Astrocyte (in vitro differentiated cells and primary cell): ENCODE data around the gene POLR3GL. TPM values are rescaled to one million over a fixed set of nuclear protein-coding genes. Genes with fewer than 3 reads are reported as not detected.

Experiments
- DNase-seq: peaks from one replicate; pipeline ENCODE4 v3.0.0-alpha.2; 2010; ENCODE audit warnings: low read depth
- FAIRE-seq: peaks from 2 replicates; lab custom pipeline; 2011; peaks lifted over from hg19 to GRCh38; lab: Jason Lieb, UNC
- H2AFZ ChIP-seq: 2 replicates; pipeline ENCODE4 v1.6.0; 2012; ENCODE audit warnings: low read depth, low read length, inconsistent platforms
- H3K27ac ChIP-seq: 2 replicates; pipeline ENCODE4 v1.5.1; 2011; ENCODE audit warnings: low read depth, low read length, inconsistent platforms
- H3K27me3 ChIP-seq: 2 replicates; pipeline ENCODE4 v1.6.0; 2011; ENCODE audit warnings: low read length, inconsistent platforms; ENCODE audit not compliant: insufficient read depth
- H3K36me3 ChIP-seq: 2 replicates; pipeline ENCODE4 v1.5.1; 2011; ENCODE audit warnings: low read length, inconsistent platforms; ENCODE audit not compliant: insufficient read depth
- H3K4me1 ChIP-seq: 2 replicates; pipeline ENCODE4 v1.5.1; 2011; ENCODE audit warnings: low read length, inconsistent platforms; ENCODE audit not compliant: insufficient read depth
- H3K4me2 ChIP-seq: 2 replicates; pipeline ENCODE4 v1.6.0; 2012; ENCODE audit warnings: low read length, inconsistent platforms
- H3K4me3 ChIP-seq: 2 replicates; pipeline ENCODE4 v1.5.1; 2011; ENCODE audit warnings: low read depth, mild to moderate bottlenecking, low read length, inconsistent platforms; ENCODE audit not compliant: insufficient read depth
- H3K79me2 ChIP-seq: 2 replicates; pipeline ENCODE4 v1.6.0; 2012; ENCODE audit warnings: mild to moderate bottlenecking, low read length, inconsistent platforms; ENCODE audit not compliant: insufficient read depth
- H3K9ac ChIP-seq: 2 replicates; pipeline ENCODE4 v1.6.0; 2012; ENCODE audit warnings: mild to moderate bottlenecking, low read length, inconsistent platforms
- H3K9me3 ChIP-seq: 2 replicates; pipeline ENCODE4 v1.5.1; 2012; ENCODE audit warnings: low read depth, mild to moderate bottlenecking, low read length, inconsistent platforms; ENCODE audit not compliant: insufficient read depth
- H4K20me1 ChIP-seq: 2 replicates; pipeline ENCODE4 v1.6.0; 2012; ENCODE audit warnings: low read length, inconsistent platforms; ENCODE audit not compliant: insufficient read depth
- H3K27ac Mint-ChIP-seq: one replicate; pipeline ENCODE4 v1.8.0; 2021; ENCODE audit warnings: mild to moderate bottlenecking, mixed read lengths; ENCODE audit not compliant: unreplicated experiment
- H3K27me3 Mint-ChIP-seq: one replicate; pipeline ENCODE4 v1.8.0; 2021; ENCODE audit warnings: low read depth, mixed read lengths; ENCODE audit not compliant: unreplicated experiment
- H3K36me3 Mint-ChIP-seq: one replicate; pipeline ENCODE4 v1.8.0; 2021; ENCODE audit warnings: low read depth, mixed read lengths; ENCODE audit not compliant: unreplicated experiment
- H3K4me1 Mint-ChIP-seq: one replicate; pipeline ENCODE4 v1.8.0; 2021; ENCODE audit warnings: low read depth, mixed read lengths; ENCODE audit not compliant: unreplicated experiment
- H3K4me3 Mint-ChIP-seq: one replicate; pipeline ENCODE4 v1.8.0; 2021; ENCODE audit warnings: mild to moderate bottlenecking, moderate library complexity, mixed read lengths; ENCODE audit not compliant: unreplicated experiment
- H3K9me3 Mint-ChIP-seq: one replicate; pipeline ENCODE4 v1.8.0; 2021; ENCODE audit warnings: mild to moderate bottlenecking, mixed read lengths; ENCODE audit not compliant: unreplicated experiment
- CTCF ChIP-seq: IDR thresholded peaks from 2 replicates; pipeline ENCODE4 v1.5.1; 2011; ENCODE audit warnings: low read depth, mild to moderate bottlenecking, inconsistent platforms, low read length, moderate library complexity; ENCODE audit not compliant: insufficient read depth
- EZH2 ChIP-seq: IDR thresholded peaks from 2 replicates; pipeline ENCODE4 v1.6.1; 2012; ENCODE audit warnings: mild to moderate bottlenecking, low read length, inconsistent platforms; ENCODE audit not compliant: insufficient read depth
- total RNA-seq: library from RNA; stranded (reverse); gene quantifications from 2 replicates; pipeline ENCODE4 v1.2.1, GENCODE V29; 2021

The POLR3GL gene
- total RNA-seq, 1 donor from 2014 or later: 20.5 TPM

GRCh38 chr1:145942871-145943270 lies 21.6 kb upstream of the POLR3GL start:
- Histone ChIP-seq H3K79me2 (peaks cover 14% of the 10 kb centered on the region), H3K27me3 (no peaks in the 10 kb centered on the region), H2AFZ (no peak overlapping the region), H3K9me3 (no peaks in the 10 kb centered on the region), H4K20me1 (peaks cover 9% of the 10 kb centered on the region), H3K36me3 (peaks cover 17% of the 10 kb centered on the region), H3K4me3 (no peak overlapping the region), H3K9ac (no peak overlapping the region), H3K4me1 (no peaks in the 10 kb centered on the region), H3K4me2 (no peak overlapping the region), H3K27ac (no peak overlapping the region)
- no peak overlapping the region for H3K4me3 Mint-ChIP-seq
- H3K27ac Mint-ChIP-seq: no peak overlapping the region
- H3K4me1 Mint-ChIP-seq: no peaks in the 10 kb centered on the region
- H3K27me3 Mint-ChIP-seq: no peaks in the 10 kb centered on the region
- H3K9me3 Mint-ChIP-seq: no peaks in the 10 kb centered on the region
- H3K36me3 Mint-ChIP-seq: peaks cover 14% of the 10 kb centered on the region
- no peak for DNase-seq
- TF ChIP-seq EZH2 (no peak), CTCF (no peak)
- no peak for FAIRE-seq

GRCh38 chr1:145944532-145944931 lies 20.0 kb upstream of the POLR3GL start:
- Histone ChIP-seq H3K79me2 (peaks cover 29% of the 10 kb centered on the region), H2AFZ (no peak overlapping the region), H3K4me3 (no peak overlapping the region), H3K9ac (no peak overlapping the region), H3K36me3 (peaks cover 14% of the 10 kb centered on the region), H3K9me3 (no peaks in the 10 kb centered on the region), H3K27me3 (no peaks in the 10 kb centered on the region), H4K20me1 (peaks cover 24% of the 10 kb centered on the region), H3K27ac (no peak overlapping the region), H3K4me1 (no peaks in the 10 kb centered on the region), H3K4me2 (no peak overlapping the region)
- DNase-seq: no peak
- FAIRE-seq: no peak
- no peaks in the 10 kb centered on the region for H3K9me3 Mint-ChIP-seq
- H3K36me3 Mint-ChIP-seq: peaks cover 14% of the 10 kb centered on the region
- TF ChIP-seq CTCF (no peak), EZH2 (no peak)
- H3K27ac Mint-ChIP-seq: no peak overlapping the region
- no peaks in the 10 kb centered on the region for H3K4me1 Mint-ChIP-seq
- no peak overlapping the region for H3K4me3 Mint-ChIP-seq
- H3K27me3 Mint-ChIP-seq: no peaks in the 10 kb centered on the region

- H3K4me2 ChIP-seq: no peak overlapping the region
- DNase-seq (no peak), FAIRE-seq (no peak)
- no peak overlapping the region for H2AFZ ChIP-seq
- H3K27me3 Mint-ChIP-seq: no peaks in the 10 kb centered on the region
- no peak overlapping the region for H3K9ac ChIP-seq
- TF ChIP-seq EZH2: no peak
- TF ChIP-seq CTCF: no peak
- peaks cover 33% of the 10 kb centered on the region for H4K20me1 ChIP-seq
- H3K27ac ChIP-seq: no peak overlapping the region
- H3K79me2 ChIP-seq: peaks cover 44% of the 10 kb centered on the region
- peaks cover 17% of the 10 kb centered on the region for H3K36me3 Mint-ChIP-seq
- H3K27ac Mint-ChIP-seq: no peak overlapping the region
- no peaks in the 10 kb centered on the region for H3K4me1 ChIP-seq
- no peaks in the 10 kb centered on the region for H3K4me1 Mint-ChIP-seq
- H3K4me3 Mint-ChIP-seq: no peak overlapping the region
- no peaks in the 10 kb centered on the region for H3K9me3 ChIP-seq
- peaks cover 13% of the 10 kb centered on the region for H3K36me3 ChIP-seq
- no peak overlapping the region for H3K4me3 ChIP-seq
- no peaks in the 10 kb centered on the region for H3K9me3 Mint-ChIP-seq
- no peaks in the 10 kb centered on the region for H3K27me3 ChIP-seq
Measured at GRCh38 chr1:145946477-145946986, 18.0 kb upstream of the POLR3GL start.
